ENCODE results near the gene OCA2.

DNA sequence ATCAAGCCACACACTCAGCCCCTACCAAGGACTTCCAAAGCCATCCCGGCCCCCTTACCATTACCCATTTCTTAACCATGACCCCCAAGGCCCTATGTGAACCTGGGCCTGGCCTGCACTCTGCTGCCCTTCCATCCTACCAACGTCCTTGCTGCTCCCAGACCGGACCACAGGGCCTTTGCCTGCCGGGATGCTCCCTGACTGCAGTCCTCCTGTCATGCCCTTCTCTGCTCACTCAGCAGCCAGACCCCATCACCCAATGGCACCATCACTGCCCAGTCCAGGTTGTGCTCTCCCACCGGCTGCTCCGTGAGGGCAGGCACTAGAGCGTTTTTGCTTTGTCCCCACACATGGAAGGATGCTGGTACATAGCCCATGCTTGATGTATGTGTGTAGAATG lies 73.7 kb downstream of the OCA2 start:
- TF ChIP-seq, protein P1, sequence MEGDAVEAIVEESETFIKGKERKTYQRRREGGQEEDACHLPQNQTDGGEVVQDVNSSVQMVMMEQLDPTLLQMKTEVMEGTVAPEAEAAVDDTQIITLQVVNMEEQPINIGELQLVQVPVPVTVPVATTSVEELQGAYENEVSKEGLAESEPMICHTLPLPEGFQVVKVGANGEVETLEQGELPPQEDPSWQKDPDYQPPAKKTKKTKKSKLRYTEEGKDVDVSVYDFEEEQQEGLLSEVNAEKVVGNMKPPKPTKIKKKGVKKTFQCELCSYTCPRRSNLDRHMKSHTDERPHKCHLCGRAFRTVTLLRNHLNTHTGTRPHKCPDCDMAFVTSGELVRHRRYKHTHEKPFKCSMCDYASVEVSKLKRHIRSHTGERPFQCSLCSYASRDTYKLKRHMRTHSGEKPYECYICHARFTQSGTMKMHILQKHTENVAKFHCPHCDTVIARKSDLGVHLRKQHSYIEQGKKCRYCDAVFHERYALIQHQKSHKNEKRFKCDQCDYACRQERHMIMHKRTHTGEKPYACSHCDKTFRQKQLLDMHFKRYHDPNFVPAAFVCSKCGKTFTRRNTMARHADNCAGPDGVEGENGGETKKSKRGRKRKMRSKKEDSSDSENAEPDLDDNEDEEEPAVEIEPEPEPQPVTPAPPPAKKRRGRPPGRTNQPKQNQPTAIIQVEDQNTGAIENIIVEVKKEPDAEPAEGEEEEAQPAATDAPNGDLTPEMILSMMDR (IDR thresholded peaks at IDR 0.05): no peak
- TF ChIP-seq POLR2A (IDR thresholded peaks at IDR 0.05): no peak
- no peak for TF ChIP-seq POLR2AphosphoS5 (IDR thresholded peaks at IDR 0.05)
- no peak for TF ChIP-seq EP300 (IDR thresholded peaks at IDR 0.05)
